Hematopoietic multipotent progenitor cell treated with erythropoietin and hydrocortisone succinate and interleukin-3 and kit ligand, for 4 days (in vitro differentiated cells): ENCODE data around the gene SPAG5.

Experiments used
- DNase-seq: peaks from one replicate; pipeline ENCODE4 v3.0.0-alpha.2; 2015

The SPAG5 gene

GRCh38 chr17:28541439-28541838 lies 57.4 kb downstream of the SPAG5 start:
- DNase-seq, result no peak

- DNase-seq, result no peak
These were observed 58.6 kb downstream of the SPAG5 start for GRCh38 chr17:28540231-28540630.

GRCh38 chr17:28538296-28538895 lies 60.4 kb downstream of the SPAG5 start:
- no peak for DNase-seq

GRCh38 chr17:28537219-28537610 lies 61.6 kb downstream of the SPAG5 start:
- DNase-seq, result no peak

- no peak for DNase-seq
These were observed 62.1 kb downstream of the SPAG5 start for GRCh38 chr17:28536532-28537218.

GRCh38 chr17:28534740-28535375 lies 64.0 kb downstream of the SPAG5 start:
- no peak for DNase-seq

- no peak for DNase-seq
These were observed 65.6 kb downstream of the SPAG5 start for GRCh38 chr17:28533091-28533807.

- no peak for DNase-seq
These were observed 66.5 kb downstream of the SPAG5 start for GRCh38 chr17:28532050-28532960.

- DNase-seq, result no peak
These were observed 67.9 kb downstream of the SPAG5 start for GRCh38 chr17:28530926-28531325.

GRCh38 chr17:28530250-28530649 lies 68.6 kb downstream of the SPAG5 start:
- no peak for DNase-seq

GRCh38 chr17:28529013-28529400 lies 69.8 kb downstream of the SPAG5 start:
- DNase-seq, result no peak

- DNase-seq, result no peak
These were observed 70.4 kb downstream of the SPAG5 start for GRCh38 chr17:28528327-28529012.

GRCh38 chr17:28527859-28528258 lies 71.0 kb downstream of the SPAG5 start:
- no peak for DNase-seq
